ENCODE data around the gene FOXL1. TPM values are rescaled to one million over a fixed set of nuclear protein-coding genes. Genes with fewer than 3 reads are reported as not detected.

FOXL1 gene
- total RNA-seq, 1 experiment from 2014 or later: 7.5 TPM

GRCh38 chr16:86631444-86631843 is 53.1 kb downstream of the FOXL1 start:
- Histone ChIP-seq H3K9me3 (ENCODE audit: control insufficient read depth in 1 of 2, insufficient read depth in 1 of 2, low read depth in 1 of 2, low read length in 2 of 2) (no peaks in the 10 kb centered on the region), H3K4me1 (ENCODE audit: control insufficient read depth in 1 of 2, insufficient read depth in 2 of 2, low read length in 2 of 2) (peaks cover 0 to 23% of the 10 kb centered on the region in 2 experiments; a peak in 1 of 4 replicates), H3K27me3 (ENCODE audit: insufficient read depth, low read length) (no peaks in the 10 kb centered on the region), H2AFZ (ENCODE audit: low read depth, low read length, poor library complexity, severe bottlenecking) (peak overlapping the region; percentile 34), H4K20me1 (ENCODE audit: insufficient read depth) (no peaks in the 10 kb centered on the region), H3K9me2 (ENCODE audit: insufficient read depth) (no peaks in the 10 kb centered on the region), H3K27ac (ENCODE audit: low read depth, low read length) (no peak overlapping the region), H3K4me3 (replicated peaks in 1 of 2; ENCODE audit: low read depth in 1 of 2, low read length in 2 of 2) (no peak overlapping the region), H3K4me2 (ENCODE audit: low read length) (peak overlapping the region; percentile 18; the same call in 1 of the 2 replicates), H3K36me3 (ENCODE audit: control insufficient read depth in 1 of 2, insufficient read depth in 2 of 2, low read length in 2 of 2) (no peaks in the 10 kb centered on the region), H3K79me2 (ENCODE audit: insufficient read depth, low read length) (no peaks in the 10 kb centered on the region), H3K9ac (ENCODE audit: low read length) (no peak overlapping the region)
- TF ChIP-seq CTCF (IDR thresholded peaks at IDR 0.05 in 2 of 3, conservative IDR thresholded peaks at IDR 0.05 in 1 of 3; ENCODE audit: borderline replicate concordance in 1 of 3, insufficient read depth in 1 of 3, low read depth in 2 of 3, low read length in 2 of 3): no peak
- TF ChIP-seq ZBTB33 (IDR thresholded peaks at IDR 0.05; ENCODE audit: extremely low read depth, insufficient replicate concordance, low read length): no peak
- TF ChIP-seq EZH2 (IDR thresholded peaks at IDR 0.05): no peak
- no peak for TF ChIP-seq JUND (IDR thresholded peaks at IDR 0.05)
- TF ChIP-seq ZNF274 (IDR thresholded peaks at IDR 0.05; ENCODE audit: low read depth, low read length): no peak
- TF ChIP-seq SIN3A (IDR thresholded peaks at IDR 0.05; ENCODE audit: low read depth): no peak
- TF ChIP-seq FOSL1 (IDR thresholded peaks at IDR 0.05; ENCODE audit: low read depth): no peak
- no peak for TF ChIP-seq REST (IDR thresholded peaks at IDR 0.05; ENCODE audit: low read depth)
- no peak for TF ChIP-seq POLR2A (IDR thresholded peaks at IDR 0.05; ENCODE audit: borderline replicate concordance, extremely low read depth, insufficient read depth, insufficient read length)
- TF ChIP-seq MAX (IDR thresholded peaks at IDR 0.05): no peak
- no peak for TF ChIP-seq CEBPB (IDR thresholded peaks at IDR 0.05; ENCODE audit: low read depth)
- TF ChIP-seq ATF3 (IDR thresholded peaks at IDR 0.05): no peak
- no peak for TF ChIP-seq EGR1 (IDR thresholded peaks at IDR 0.05; ENCODE audit: low read depth)
- no peak for TF ChIP-seq YY1 (IDR thresholded peaks at IDR 0.05; ENCODE audit: extremely low read depth, insufficient replicate concordance, low read depth, low read length)
- no peak for TF ChIP-seq TCF7L2 (IDR thresholded peaks at IDR 0.05; ENCODE audit: borderline replicate concordance, extremely low read depth, insufficient read depth, insufficient read length)
- TF ChIP-seq ZFX (IDR thresholded peaks at IDR 0.05): no peak
- TF ChIP-seq CBX3 (IDR thresholded peaks at IDR 0.05; ENCODE audit: low read depth): no peak
- TF ChIP-seq RAD21 (IDR thresholded peaks at IDR 0.05; ENCODE audit: low read depth): no peak
- TF ChIP-seq SRF (IDR thresholded peaks at IDR 0.05; ENCODE audit: low read depth): no peak
- TF ChIP-seq POLR2AphosphoS5 (IDR thresholded peaks at IDR 0.05; ENCODE audit: low read depth, low read length): no peak
- intact Hi-C loops (cut with micrococcal nuclease): no loop called here
- DNase-seq (ENCODE audit: low read depth, low spot score) (no peak), ATAC-seq (no peak; the same call in 1 of the 2 replicates)
- BruUV-seq (replicated peaks): no TSS peak
- ChIA-PET POLR2A (no interaction called here), RAD21 (ENCODE audit: low non-redundant PET in 1 of 2, low total read pairs in 2 of 2, uncharacterized antibody in 2 of 2, unreplicated experiment in 2 of 2) (no interaction called here), CTCF (no interaction called here)

All from HCT116 (cell line).